Measurements from ENCODE around the gene UQCC5.

- TF ChIP-seq CTCF (IDR thresholded peaks at IDR 0.05) (no peak), POLR2A (IDR thresholded peaks at IDR 0.05) (no peak)
Measured at GRCh38 chr3:52493232-52494017, 43.0 kb upstream of the UQCC5 start.
